Right lobe of liver (tissue), 6 donors: ENCODE results near the gene GLS. TPM values are rescaled to one million over a fixed set of nuclear protein-coding genes. Genes with fewer than 3 reads are reported as not detected.

Source experiments
- ATAC-seq, 4 donors: fragments of 200-7000 bp; cut with Tn5 transposase; one replicate each; pipeline ENCODE4 v1.9.1; 2020; ENCODE audit warnings: mild to moderate bottlenecking in 4 of 4, moderate library complexity in 4 of 4
- DNase-seq, 3 donors: peaks; one replicate each; pipeline ENCODE4 v3.0.0-alpha.2; 2020
- H3K27ac ChIP-seq, 3 donors: fragments of 200-600 bp; one replicate each; pipeline ENCODE4 v1.8.0; 2022
- H3K27me3 ChIP-seq, 2 donors: fragments of 200-600 bp; one replicate each; pipeline ENCODE4 v1.8.0; 2022
- H3K36me3 ChIP-seq, 4 donors: fragments of 200-600 bp; sonication (generic) in 1 of 4; one replicate each; pipeline versions ENCODE4 v1.5.1 to v1.8.0; 2017 to 2022; ENCODE audit warnings: control low read depth in 1 of 4
- H3K4me1 ChIP-seq, 4 donors: fragments of 200-600 bp; sonication (generic) in 1 of 4; one replicate each; pipeline versions ENCODE4 v1.5.1 to v1.8.0; 2017 to 2022; ENCODE audit warnings: control low read depth in 1 of 4
- H3K4me3 ChIP-seq, 3 donors: fragments of 200-600 bp; one replicate each; pipeline ENCODE4 v1.8.0; 2022
- H3K9me3 ChIP-seq, 4 donors: fragments of 200-600 bp; sonication (generic) in 1 of 4; one replicate each; pipeline versions ENCODE4 v1.5.1 to v1.8.0; 2017 to 2022; ENCODE audit warnings: control low read depth in 1 of 4
- CTCF ChIP-seq, 4 donors: fragments of 200-600 bp in 3 of 4; fragments of 450-650 bp in 1 of 4; IDR thresholded peaks; one replicate each; pipeline versions ENCODE4 v1.5.1 to v1.8.0; 2016 to 2022; ENCODE audit warnings: antibody characterized with exemption in 4 of 4, mild to moderate bottlenecking in 2 of 4
- POLR2A ChIP-seq: fragments of 450-650 bp; IDR thresholded peaks from one replicate; pipeline ENCODE4 v1.6.1; 2017; ENCODE audit warnings: antibody characterized with exemption, mild to moderate bottlenecking
- WGBS: methylation state at CpG from one replicate; pipeline ENCODE4 v1.1.6; 2018; ENCODE audit warnings: low coverage, low lambda C conversion rate; ENCODE audit not compliant: insufficient coverage; ENCODE audit errors: missing lambda C conversion rate; 5-methylcytosine and 5-hydroxymethylcytosine counted together
- intact Hi-C, 2 donors: fragments of 100-400 bp; cut with DNase I; formaldehyde crosslinking; loops; one replicate each; pipeline versions ENCODE4 v1.11.2 to v1.14.1; 2022
- total RNA-seq, 6 experiments: library from RNA; depleted of rRNA in 2 of 6; stranded (reverse); fragments of >200 nt in 2 of 6; fragmentation: NEBNext Ultra II Directional in 3 of 6; extraction: Animal tissue kit (Norgen Biotek cat#: 25700) in 3 of 6; gene quantifications; one replicate each; pipeline versions ENCODE4 v1.1.0 to v1.2.4, GENCODE V29; 2016 to 2023
- donor health status: DM: no; HTN: yes; CAD: no.
- donor health status: DM: no; HTN: no; CAD: no.
- donor health status: DM: no; HTN: no; CAD: no.
- donor health status: DM: no; HTN: yes; CAD: no.
- donor health status: DM: no; HTN: yes; CAD: no.

GLS gene
- total RNA-seq, 6 experiments from 2014 or later, result 6.6 to 25.0 (median 16.9) TPM

GRCh38 chr2:190978389-190979053 is 97.9 kb downstream of the GLS start:
- H3K4me1 ChIP-seq, result no peaks in the 10 kb centered on the region
- H3K36me3 ChIP-seq, result peaks cover 8 to 100% (median 56%) of the 10 kb centered on the region in 4 donors
- H3K9me3 ChIP-seq, result no peaks in the 10 kb centered on the region
- H3K27me3 ChIP-seq, result no peaks in the 10 kb centered on the region
- H3K4me3 ChIP-seq, result no peak overlapping the region
- H3K27ac ChIP-seq, result no peak overlapping the region
- DNase-seq, result no peak
- intact Hi-C loops, result no loop called here
- WGBS, result 83% methylated on average over 15 of the region's 17 CpGs
- ATAC-seq, result no peak
- TF ChIP-seq CTCF (IDR thresholded peaks at IDR 0.05), result no peak
- TF ChIP-seq POLR2A, result no peak

GRCh38 chr2:190979906-190980629 is 99.4 kb downstream of the GLS start:
- Histone ChIP-seq H3K4me1 (no peaks in the 10 kb centered on the region), H3K27ac (peak overlapping the region in 2 of 3 donors; percentile 24 to 26), H3K9me3 (no peaks in the 10 kb centered on the region), H3K36me3 (peaks cover 17 to 99% (median 58%) of the 10 kb centered on the region in 4 donors), H3K27me3 (no peaks in the 10 kb centered on the region), H3K4me3 (no peak overlapping the region)
- peak in 2 of 3 donors; percentile 57 to 59 for DNase-seq
- TF ChIP-seq POLR2A, result no peak
- TF ChIP-seq CTCF (IDR thresholded peaks at IDR 0.05), result no peak
- 54% methylated on average over 11 of the region's 14 CpGs for WGBS
- intact Hi-C loops, result no loop called here
- ATAC-seq, result peak; percentile 81 to 92 (median 88)

- DNase-seq (no peak), ATAC-seq (no peak)
- Histone ChIP-seq H3K36me3 (peaks cover 13 to 99% (median 58%) of the 10 kb centered on the region in 4 donors), H3K27ac (peak overlapping the region in 2 of 3 donors; percentile 24 to 26), H3K27me3 (no peaks in the 10 kb centered on the region), H3K4me3 (no peak overlapping the region), H3K9me3 (no peaks in the 10 kb centered on the region), H3K4me1 (no peaks in the 10 kb centered on the region)
- no peak for TF ChIP-seq POLR2A
- TF ChIP-seq CTCF (IDR thresholded peaks at IDR 0.05), result no peak
- intact Hi-C loops, result no loop called here
- WGBS, result 56% methylated on average over 10 of the region's 10 CpGs
Observed at GRCh38 chr2:190980630-190981209, 100.1 kb downstream of the GLS start.

GRCh38 chr2:190981333-190981732 is 100.7 kb downstream of the GLS start:
- Histone ChIP-seq H3K9me3 (no peaks in the 10 kb centered on the region), H3K36me3 (peaks cover 11 to 99% (median 55%) of the 10 kb centered on the region in 4 donors), H3K4me3 (no peak overlapping the region), H3K27ac (no peak overlapping the region), H3K4me1 (no peaks in the 10 kb centered on the region), H3K27me3 (no peaks in the 10 kb centered on the region)
- DNase-seq (no peak), ATAC-seq (no peak)
- TF ChIP-seq CTCF (IDR thresholded peaks at IDR 0.05) (no peak), POLR2A (no peak)
- 86% methylated on average over 6 of the region's 6 CpGs for WGBS
- intact Hi-C loops, result no loop called here
